Vagina (tissue), 2 donors: ENCODE measurements around the gene PHACTR2.

Experiments used
- POLR2A ChIP-seq, 2 donors: fragments of 450-650 bp; IDR thresholded peaks; one replicate each; pipeline ENCODE4 v1.6.1; 2017; ENCODE audit warnings: antibody characterized with exemption in 2 of 2, mild to moderate bottlenecking in 2 of 2, moderate library complexity in 2 of 2
- POLR2AphosphoS5 ChIP-seq, 2 donors: sonication (generic); formaldehyde crosslinking; IDR thresholded peaks; one replicate each; pipeline ENCODE4 v1.9.0; 2017; ENCODE audit warnings: antibody characterized with exemption in 2 of 2, mild to moderate bottlenecking in 2 of 2, low read depth in 1 of 2; ENCODE audit not compliant: insufficient read depth in 1 of 2
- TF ChIP-seq, protein P1 (sequence below), 3 experiments: fragments of 450-650 bp in 2 of 3; fragments of 200-600 bp in 1 of 3; sonication (generic) in 1 of 3; IDR thresholded peaks; one replicate each; pipeline ENCODE4 v1.5.1; 2017 to 2019; ENCODE audit warnings: antibody characterized with exemption in 3 of 3, mild to moderate bottlenecking in 2 of 3, moderate library complexity in 2 of 3

DNA sequence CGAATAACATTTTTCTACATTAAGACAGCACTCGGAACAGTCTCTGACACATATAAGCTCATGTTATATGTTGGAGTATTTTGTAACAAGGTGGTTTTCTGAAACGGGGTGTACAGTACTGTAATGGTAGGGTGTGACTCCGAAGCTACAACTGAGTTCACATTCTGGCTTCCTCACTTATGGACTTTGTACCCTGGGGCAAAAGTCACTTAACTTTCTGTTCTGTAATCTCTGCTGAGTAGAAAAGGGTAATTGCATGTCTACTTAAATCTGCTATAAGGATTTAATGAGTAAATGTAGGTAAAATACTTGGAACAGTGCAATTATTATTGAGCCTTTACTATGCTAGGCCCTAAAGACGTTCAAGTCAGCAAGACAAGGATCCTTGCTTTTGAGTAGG lies 160.6 kb downstream of the PHACTR2 start:
- TF ChIP-seq, protein P1, sequence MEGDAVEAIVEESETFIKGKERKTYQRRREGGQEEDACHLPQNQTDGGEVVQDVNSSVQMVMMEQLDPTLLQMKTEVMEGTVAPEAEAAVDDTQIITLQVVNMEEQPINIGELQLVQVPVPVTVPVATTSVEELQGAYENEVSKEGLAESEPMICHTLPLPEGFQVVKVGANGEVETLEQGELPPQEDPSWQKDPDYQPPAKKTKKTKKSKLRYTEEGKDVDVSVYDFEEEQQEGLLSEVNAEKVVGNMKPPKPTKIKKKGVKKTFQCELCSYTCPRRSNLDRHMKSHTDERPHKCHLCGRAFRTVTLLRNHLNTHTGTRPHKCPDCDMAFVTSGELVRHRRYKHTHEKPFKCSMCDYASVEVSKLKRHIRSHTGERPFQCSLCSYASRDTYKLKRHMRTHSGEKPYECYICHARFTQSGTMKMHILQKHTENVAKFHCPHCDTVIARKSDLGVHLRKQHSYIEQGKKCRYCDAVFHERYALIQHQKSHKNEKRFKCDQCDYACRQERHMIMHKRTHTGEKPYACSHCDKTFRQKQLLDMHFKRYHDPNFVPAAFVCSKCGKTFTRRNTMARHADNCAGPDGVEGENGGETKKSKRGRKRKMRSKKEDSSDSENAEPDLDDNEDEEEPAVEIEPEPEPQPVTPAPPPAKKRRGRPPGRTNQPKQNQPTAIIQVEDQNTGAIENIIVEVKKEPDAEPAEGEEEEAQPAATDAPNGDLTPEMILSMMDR (IDR thresholded peaks at IDR 0.05), result no peak
- TF ChIP-seq POLR2A (IDR thresholded peaks at IDR 0.05) (no peak), POLR2AphosphoS5 (IDR thresholded peaks at IDR 0.05; ENCODE audit: insufficient read depth in 1 of 2, low read depth in 1 of 2) (no peak)
